Metanephros (tissue), 1 donor: ENCODE measurements around the gene RAB25. TPM values are rescaled to one million over a fixed set of nuclear protein-coding genes. Genes with fewer than 3 reads are reported as not detected.

Experiments used
- total RNA-seq: library from RNA; depleted of rRNA; stranded (reverse); fragments of >200 nt; gene quantifications from one replicate; pipeline ENCODE4 v1.2.3, GENCODE V29; 2014

Gene RAB25
- total RNA-seq = 34.3 TPM

GRCh38 chr1:156060937-156061636, at the start of gene RAB25:
TSS of gene RAB25 (plus strand) at chr1:156061160. CDS start at chr1:156061401, 241 bp downstream.

GRCh38 chr1:156020293-156021092, 40.5 kb upstream of the RAB25 start, which contains the start of gene SSR2:
TSS of gene SSR2 (minus strand) at chr1:156020951. CDS start at chr1:156020167, 784 bp downstream.

GRCh38 chr1:156053768-156054499, 7.0 kb upstream of the RAB25 start, which contains the start of gene UBQLN4:
TSS of gene UBQLN4 (minus strand) at chr1:156053798. CDS start at chr1:156053701, 97 bp downstream.

GRCh38 chr1:156054500-156055280, 6.3 kb upstream of the RAB25 start, which contains the start of gene LAMTOR2:
TSS of gene LAMTOR2 (plus strand) at chr1:156054782. CDS start at chr1:156054890, 108 bp downstream.

GRCh38 chr1:156082309-156083091, 21.5 kb downstream of the RAB25 start, which contains the start of gene MEX3A:
TSS of gene MEX3A (minus strand) at chr1:156082465. CDS start at chr1:156081998, 467 bp downstream.

GRCh38 chr1:156114101-156114918, 53.4 kb downstream of the RAB25 start, which contains the start of gene LMNA:
TSS of gene LMNA (plus strand) at chr1:156114711. CDS start at chr1:156114919, 208 bp downstream.

Other genes with a start within 250 kb of the RAB25 start
- 48.2 TPM for gene GON4L, start 203.9 kb upstream of the RAB25 start, total RNA-seq
- gene SYT11, start 201.6 kb upstream of the RAB25 start, total RNA-seq = 20.0 TPM
- gene RIT1, start 149.8 kb upstream of the RAB25 start, total RNA-seq = 31.4 TPM
- gene KHDC4, start 126.7 kb upstream of the RAB25 start, total RNA-seq = 46.1 TPM
- 0.18 TPM for gene RXFP4, start 119.5 kb upstream of the RAB25 start, total RNA-seq
- 93.6 TPM for gene ARHGEF2, start 82.6 kb upstream of the RAB25 start, total RNA-seq
- 214 TPM for gene SSR2, start 40.2 kb upstream of the RAB25 start, total RNA-seq
- 19.7 TPM for gene UBQLN4, start 7.4 kb upstream of the RAB25 start, total RNA-seq
- 68.4 TPM for gene LAMTOR2, start 6.4 kb upstream of the RAB25 start, total RNA-seq
- gene MEX3A, start 21.3 kb downstream of the RAB25 start, total RNA-seq = 29.6 TPM
- gene LMNA, start 53.6 kb downstream of the RAB25 start, total RNA-seq = 182 TPM
- gene SEMA4A, start 92.4 kb downstream of the RAB25 start, total RNA-seq = 20.3 TPM
- 20.6 TPM for gene SLC25A44, start 132.9 kb downstream of the RAB25 start, total RNA-seq
- 69.0 TPM for gene PMF1, start 151.8 kb downstream of the RAB25 start, total RNA-seq
- 2.1 TPM for gene BGLAP, start 181.0 kb downstream of the RAB25 start, total RNA-seq
- gene PAQR6, start 186.9 kb downstream of the RAB25 start, total RNA-seq = 1.9 TPM
- 56.5 TPM for gene SMG5, start 221.7 kb downstream of the RAB25 start, total RNA-seq
- gene TMEM79, start 223.2 kb downstream of the RAB25 start, total RNA-seq = 4.0 TPM
- gene GLMP, start 234.5 kb downstream of the RAB25 start, total RNA-seq = 45.4 TPM
- gene VHLL, start 238.1 kb downstream of the RAB25 start, total RNA-seq = not detected